RWPE1 (cell line): ENCODE data around the gene PRR13.
"Not testable (repeated sequence)": the region's sequence is repeated elsewhere in the genome, so short reads cannot be mapped to it uniquely, and the experiment has no call there.

Source experiments
- CTCF ChIA-PET: fragments of 350-600 bp; sonication (Branson Sonifier 250); formaldehyde crosslinking; extraction: SDS; loops from one replicate; lab custom pipeline; 2021; lab: Yijun Ruan, JAX
- POLR2A ChIA-PET: fragments of 400-600 bp; formaldehyde crosslinking; extraction: SDS; loops from one replicate; lab custom pipeline; 2020; ENCODE audit warnings: antibody characterized with exemption; ENCODE audit not compliant: low non-redundant PET; lab: Yijun Ruan, JAX
- DNase-seq: peaks from one replicate; pipeline ENCODE4 v3.0.0; 2012; ENCODE audit warnings: low spot score
- H3K27ac ChIP-seq: fragments of 450-650 bp; 2 replicates; pipeline ENCODE4 v1.5.1; 2017
- TF ChIP-seq, protein P1 (sequence below): fragments of 450-650 bp; conservative IDR thresholded peaks from 2 replicates; pipeline ENCODE4 v1.5.1; 2017; ENCODE audit warnings: low read depth, mild to moderate bottlenecking

The PRR13 gene

DNA sequence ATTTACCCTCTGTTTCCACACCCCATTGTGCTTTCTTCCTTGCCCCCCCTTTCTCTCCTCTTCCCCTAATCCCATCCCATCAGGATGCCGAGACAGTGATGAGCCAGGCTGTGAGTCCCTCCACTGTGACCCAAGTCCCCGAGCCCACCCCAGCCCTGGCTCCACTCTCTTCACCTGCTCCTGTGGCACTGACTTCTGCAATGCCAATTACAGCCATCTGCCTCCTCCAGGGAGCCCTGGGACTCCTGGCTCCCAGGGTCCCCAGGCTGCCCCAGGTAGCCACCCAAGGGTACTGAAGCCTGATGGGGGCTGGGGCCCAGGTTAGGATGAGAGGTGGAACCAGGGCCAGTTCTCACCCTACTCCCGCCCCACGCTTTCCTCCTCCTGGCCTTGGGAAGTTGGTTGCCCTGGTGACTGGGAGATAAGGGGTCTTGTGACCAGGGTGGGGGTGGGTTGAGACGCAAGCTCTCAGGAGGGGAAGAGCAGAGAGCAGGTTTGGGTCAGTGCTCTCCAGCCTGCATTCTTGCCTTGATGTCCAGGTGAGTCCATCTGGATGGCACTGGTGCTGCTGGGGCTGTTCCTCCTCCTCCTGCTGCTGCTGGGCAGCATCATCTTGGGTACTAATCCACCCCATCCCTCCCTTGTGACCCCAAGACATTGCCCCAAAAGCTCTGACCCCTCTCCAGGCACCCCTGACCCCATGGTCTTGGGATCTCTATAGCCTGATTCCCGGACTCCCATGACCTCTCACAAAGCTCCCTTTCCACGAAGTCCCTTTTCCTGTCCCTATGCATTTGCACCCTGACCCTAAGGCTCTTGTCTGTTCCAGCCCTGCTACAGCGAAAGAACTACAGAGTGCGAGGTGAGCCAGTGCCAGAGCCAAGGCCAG, 16.7 kb upstream of the PRR13 start:
- ChIA-PET CTCF (interaction anchor here (0.7 to 1.0 kb wide), 3 partner anchors 73 to 310 kb away, joined by 3 to 5 read pairs (median 3); no protein-coding TSS in a partner anchor), POLR2A (interaction anchor here (0.6 kb wide), 1 partner anchor 16 kb away, joined by 9 read pairs; no protein-coding TSS in a partner anchor)
- TF ChIP-seq, protein P1, sequence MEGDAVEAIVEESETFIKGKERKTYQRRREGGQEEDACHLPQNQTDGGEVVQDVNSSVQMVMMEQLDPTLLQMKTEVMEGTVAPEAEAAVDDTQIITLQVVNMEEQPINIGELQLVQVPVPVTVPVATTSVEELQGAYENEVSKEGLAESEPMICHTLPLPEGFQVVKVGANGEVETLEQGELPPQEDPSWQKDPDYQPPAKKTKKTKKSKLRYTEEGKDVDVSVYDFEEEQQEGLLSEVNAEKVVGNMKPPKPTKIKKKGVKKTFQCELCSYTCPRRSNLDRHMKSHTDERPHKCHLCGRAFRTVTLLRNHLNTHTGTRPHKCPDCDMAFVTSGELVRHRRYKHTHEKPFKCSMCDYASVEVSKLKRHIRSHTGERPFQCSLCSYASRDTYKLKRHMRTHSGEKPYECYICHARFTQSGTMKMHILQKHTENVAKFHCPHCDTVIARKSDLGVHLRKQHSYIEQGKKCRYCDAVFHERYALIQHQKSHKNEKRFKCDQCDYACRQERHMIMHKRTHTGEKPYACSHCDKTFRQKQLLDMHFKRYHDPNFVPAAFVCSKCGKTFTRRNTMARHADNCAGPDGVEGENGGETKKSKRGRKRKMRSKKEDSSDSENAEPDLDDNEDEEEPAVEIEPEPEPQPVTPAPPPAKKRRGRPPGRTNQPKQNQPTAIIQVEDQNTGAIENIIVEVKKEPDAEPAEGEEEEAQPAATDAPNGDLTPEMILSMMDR, result no peak
- DNase-seq, result no peak
- H3K27ac ChIP-seq, result no peak overlapping the region

DNA sequence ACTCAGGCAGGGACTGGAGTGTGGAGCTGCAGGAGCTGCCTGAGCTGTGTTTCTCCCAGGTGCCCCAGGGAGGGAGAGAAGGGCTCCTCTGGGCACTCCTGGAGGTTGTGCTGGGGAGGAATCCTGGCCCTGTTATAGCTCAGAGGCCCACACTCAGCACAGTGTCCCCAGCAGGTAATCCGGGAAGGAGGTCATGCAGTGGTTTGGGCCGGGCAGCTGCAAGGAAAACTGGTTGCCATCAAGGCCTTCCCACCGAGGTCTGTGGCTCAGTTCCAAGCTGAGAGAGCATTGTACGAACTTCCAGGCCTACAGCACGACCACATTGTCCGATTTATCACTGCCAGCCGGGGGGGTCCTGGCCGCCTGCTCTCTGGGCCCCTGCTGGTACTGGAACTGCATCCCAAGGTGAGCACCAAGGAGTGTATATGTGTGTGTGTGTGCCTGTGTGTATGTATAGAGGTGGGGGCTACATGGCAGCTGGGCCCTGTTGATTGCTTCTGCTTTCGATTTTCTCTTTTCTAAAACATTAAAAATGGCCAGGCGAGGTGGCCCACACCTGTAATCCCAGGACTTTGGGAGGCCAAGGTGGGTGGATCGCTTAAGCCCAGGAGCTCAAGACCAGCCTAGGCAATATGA, 15.9 kb upstream of the PRR13 start:
- TF ChIP-seq, protein P1, result no peak
- no peak overlapping the region for H3K27ac ChIP-seq
- ChIA-PET CTCF (interaction anchor here (0.7 to 1.0 kb wide), 3 partner anchors 73 to 310 kb away, joined by 3 to 5 read pairs (median 3); no protein-coding TSS in a partner anchor), POLR2A (no interaction called here)
- no peak for DNase-seq

DNA sequence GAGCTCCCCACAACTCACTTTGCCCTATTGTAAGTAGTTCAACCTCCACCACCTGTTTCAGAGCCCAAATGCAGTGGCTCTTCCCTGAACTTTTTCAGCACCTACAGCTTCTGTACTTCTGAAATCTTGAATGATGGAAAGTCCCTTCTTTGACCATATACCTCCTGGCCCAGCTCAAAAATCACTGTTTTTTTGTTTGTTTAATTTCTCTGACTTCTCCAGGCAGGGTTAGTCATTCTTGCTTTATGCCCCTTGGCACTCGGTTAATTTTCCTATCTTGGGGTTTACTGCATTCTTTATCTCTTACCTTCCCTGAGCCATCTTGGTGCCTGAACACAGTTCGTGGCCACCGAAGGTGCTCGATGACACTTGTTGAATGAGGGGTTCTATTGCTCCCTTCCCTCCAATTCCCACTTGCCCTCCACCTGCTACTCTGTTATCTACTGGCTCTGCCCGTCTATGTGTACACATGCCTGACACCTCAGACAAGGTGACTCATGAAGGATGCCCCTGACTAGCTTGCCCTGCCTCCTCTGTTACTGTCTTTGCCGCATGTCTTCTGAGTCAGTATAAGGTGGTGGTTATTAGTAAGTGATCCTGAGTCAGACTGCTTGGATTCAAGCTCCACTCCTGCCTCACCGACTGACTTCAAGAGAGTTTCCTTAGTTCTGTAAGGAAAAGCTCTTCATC, 13.5 kb upstream of the PRR13 start:
- peak; percentile 90 for DNase-seq
- POLR2A ChIA-PET, result no interaction called here
- CTCF ChIA-PET, result interaction anchor here (0.6 to 2.8 kb wide), 4 partner anchors 53 to 103 kb away, joined by 3 to 8 read pairs (median 4); no protein-coding TSS in a partner anchor
- H3K27ac ChIP-seq, result no peak overlapping the region; the same call in 1 of the 2 replicates
- TF ChIP-seq, protein P1, result no peak

DNA sequence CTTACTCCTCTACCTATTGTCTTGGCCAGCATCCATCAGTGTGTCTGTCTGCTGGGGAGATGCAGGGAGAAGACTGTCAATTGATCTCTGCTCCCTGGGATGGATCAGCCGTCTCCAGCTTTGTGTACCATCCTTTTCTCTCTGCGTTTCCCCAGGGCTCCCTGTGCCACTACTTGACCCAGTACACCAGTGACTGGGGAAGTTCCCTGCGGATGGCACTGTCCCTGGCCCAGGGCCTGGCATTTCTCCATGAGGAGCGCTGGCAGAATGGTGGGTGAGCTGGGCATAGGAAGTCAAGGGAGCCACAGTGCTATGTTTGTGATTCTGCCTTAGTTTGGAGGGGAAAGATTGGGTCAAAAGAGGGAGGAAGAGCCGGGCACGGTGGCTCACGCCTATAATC, 12.8 kb upstream of the PRR13 start:
- TF ChIP-seq, protein P1, result no peak
- POLR2A ChIA-PET, result no interaction called here
- peak overlapping the region; percentile 40; the same call in 1 of the 2 replicates for H3K27ac ChIP-seq
- CTCF ChIA-PET, result interaction anchor here (0.6 to 2.8 kb wide), 4 partner anchors 54 to 104 kb away, joined by 3 to 8 read pairs (median 4); no protein-coding TSS in a partner anchor
- no peak for DNase-seq

DNA sequence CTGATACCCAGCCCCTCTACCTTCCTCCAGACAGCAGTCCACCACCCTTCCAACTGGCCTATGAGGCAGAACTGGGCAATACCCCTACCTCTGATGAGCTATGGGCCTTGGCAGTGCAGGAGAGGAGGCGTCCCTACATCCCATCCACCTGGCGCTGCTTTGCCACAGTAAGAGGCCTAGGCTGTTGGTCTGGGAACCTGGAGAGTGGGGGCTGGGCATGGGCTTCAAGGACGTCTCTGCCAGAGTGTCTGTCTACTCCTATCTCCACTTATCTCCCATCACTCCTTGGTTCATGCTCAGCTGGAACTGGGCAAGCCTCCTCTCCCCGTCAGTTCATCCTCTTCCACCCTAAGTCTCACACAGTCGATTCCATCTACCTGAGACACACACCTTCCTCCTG, 11.4 kb upstream of the PRR13 start:
- POLR2A ChIA-PET, result no interaction called here
- no peak for DNase-seq
- CTCF ChIA-PET, result no interaction called here
- TF ChIP-seq, protein P1, result no peak
- H3K27ac ChIP-seq, result no peak overlapping the region

DNA sequence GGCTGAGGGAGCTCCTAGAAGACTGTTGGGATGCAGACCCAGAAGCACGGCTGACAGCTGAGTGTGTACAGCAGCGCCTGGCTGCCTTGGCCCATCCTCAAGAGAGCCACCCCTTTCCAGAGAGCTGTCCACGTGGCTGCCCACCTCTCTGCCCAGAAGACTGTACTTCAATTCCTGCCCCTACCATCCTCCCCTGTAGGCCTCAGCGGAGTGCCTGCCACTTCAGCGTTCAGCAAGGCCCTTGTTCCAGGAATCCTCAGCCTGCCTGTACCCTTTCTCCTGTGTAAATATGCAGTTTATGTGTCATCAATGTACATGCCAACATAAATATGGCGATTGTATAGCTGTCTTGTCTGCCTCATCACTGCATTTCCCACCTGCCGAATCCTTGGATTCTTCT, 10.3 kb upstream of the PRR13 start:
- TF ChIP-seq, protein P1, result no peak
- POLR2A ChIA-PET, result no interaction called here
- DNase-seq, result no peak
- CTCF ChIA-PET, result no interaction called here
- H3K27ac ChIP-seq, result no peak overlapping the region

DNA sequence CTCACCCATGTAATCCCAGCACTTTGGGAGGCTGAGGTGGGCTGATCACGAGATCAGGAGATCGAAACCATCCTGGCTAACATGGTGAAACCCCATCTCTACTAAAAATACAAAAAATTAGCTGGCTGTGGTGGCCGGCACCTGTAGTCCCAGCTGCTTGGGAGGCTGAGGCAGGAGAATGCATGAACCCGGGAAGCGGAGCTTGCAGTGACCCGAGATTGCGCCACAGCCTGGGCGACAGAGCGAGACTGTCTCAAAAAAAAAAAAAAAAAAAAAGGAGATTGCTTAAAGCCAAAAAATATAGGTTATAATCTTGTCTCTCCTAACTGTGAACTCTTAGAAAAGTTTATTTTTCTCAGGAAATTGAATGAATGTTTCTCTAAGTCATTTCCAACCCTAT, 6.2 kb upstream of the PRR13 start:
- DNase-seq, POLR2A ChIA-PET, H3K27ac ChIP-seq: not testable (repeated sequence)
- CTCF ChIA-PET, result interaction anchor here (1.1 kb wide), 1 partner anchor 83 kb away, joined by 7 read pairs; no protein-coding TSS in a partner anchor

DNA sequence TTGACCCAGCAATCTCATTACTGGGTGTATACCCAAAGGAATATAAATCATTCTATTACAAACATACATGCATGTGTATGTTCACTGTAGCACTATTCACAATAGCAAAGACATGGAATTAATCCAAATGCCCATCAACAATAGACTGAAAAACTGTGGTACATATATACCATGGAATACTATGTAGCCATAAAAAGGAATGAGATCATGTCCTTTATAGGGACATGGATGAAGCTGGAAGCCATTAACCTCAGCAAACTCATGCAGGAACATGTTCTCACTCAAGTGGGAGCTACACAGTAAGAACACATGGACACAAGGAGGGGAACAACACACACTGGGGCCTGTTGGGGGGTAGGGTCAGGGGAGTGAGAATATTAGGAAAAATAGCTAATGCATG, 2.0 kb upstream of the PRR13 start:
- DNase-seq, POLR2A ChIA-PET, H3K27ac ChIP-seq: not testable (repeated sequence)
- CTCF ChIA-PET, result interaction anchor here (0.6 kb wide), 1 partner anchor 1042 kb away, joined by 3 read pairs; no protein-coding TSS in a partner anchor
